Measurements from ENCODE around the gene DIO2.

GRCh38 chr14:80152166-80152565, 59.1 kb downstream of the DIO2 start:
- TF ChIP-seq, protein P1, sequence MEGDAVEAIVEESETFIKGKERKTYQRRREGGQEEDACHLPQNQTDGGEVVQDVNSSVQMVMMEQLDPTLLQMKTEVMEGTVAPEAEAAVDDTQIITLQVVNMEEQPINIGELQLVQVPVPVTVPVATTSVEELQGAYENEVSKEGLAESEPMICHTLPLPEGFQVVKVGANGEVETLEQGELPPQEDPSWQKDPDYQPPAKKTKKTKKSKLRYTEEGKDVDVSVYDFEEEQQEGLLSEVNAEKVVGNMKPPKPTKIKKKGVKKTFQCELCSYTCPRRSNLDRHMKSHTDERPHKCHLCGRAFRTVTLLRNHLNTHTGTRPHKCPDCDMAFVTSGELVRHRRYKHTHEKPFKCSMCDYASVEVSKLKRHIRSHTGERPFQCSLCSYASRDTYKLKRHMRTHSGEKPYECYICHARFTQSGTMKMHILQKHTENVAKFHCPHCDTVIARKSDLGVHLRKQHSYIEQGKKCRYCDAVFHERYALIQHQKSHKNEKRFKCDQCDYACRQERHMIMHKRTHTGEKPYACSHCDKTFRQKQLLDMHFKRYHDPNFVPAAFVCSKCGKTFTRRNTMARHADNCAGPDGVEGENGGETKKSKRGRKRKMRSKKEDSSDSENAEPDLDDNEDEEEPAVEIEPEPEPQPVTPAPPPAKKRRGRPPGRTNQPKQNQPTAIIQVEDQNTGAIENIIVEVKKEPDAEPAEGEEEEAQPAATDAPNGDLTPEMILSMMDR (conservative IDR thresholded peaks at IDR 0.05), result no peak
- no peak for TF ChIP-seq ZFX (IDR thresholded peaks at IDR 0.05)

Data from C4-2B (cell line).